ENCODE data around the gene ALG1. TPM values are rescaled to one million over a fixed set of nuclear protein-coding genes. Genes with fewer than 3 reads are reported as not detected.

The ALG1 gene
- total RNA-seq, 1 experiment from 2014 or later, result 36.2 TPM

DNA sequence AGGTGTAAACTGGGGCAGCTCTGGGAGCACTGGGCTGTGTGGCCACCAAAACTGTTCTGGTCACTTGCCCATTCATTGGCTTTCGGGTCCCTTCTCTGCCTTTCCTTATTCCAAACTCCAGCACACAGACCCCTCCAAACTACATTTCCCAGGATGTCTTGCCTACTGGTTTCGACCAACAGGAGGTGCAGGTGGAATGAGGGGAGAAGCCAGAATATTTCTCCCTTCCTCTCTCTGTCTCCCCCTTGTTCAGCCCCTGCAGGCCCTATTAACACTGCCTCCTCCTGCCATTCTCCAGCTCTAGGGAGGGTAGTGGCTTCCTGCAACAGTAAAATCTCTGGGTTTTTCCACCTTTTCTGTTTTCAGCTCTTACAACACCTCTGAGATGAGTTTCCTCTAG is 24.7 kb upstream of the ALG1 start:
- Histone ChIP-seq H3K27ac (ENCODE audit: insufficient read length, low read depth, low read length) (no peak overlapping the region), H3K79me2 (ENCODE audit: insufficient read depth, low read length) (no peaks in the 10 kb centered on the region), H3K14ac (ENCODE audit: insufficient read depth, low read length) (no peak overlapping the region), H2BK12ac (ENCODE audit: insufficient read length, low read depth, low read length) (no peak overlapping the region), H3K56ac (ENCODE audit: insufficient read length, low read depth, low read length) (no peak overlapping the region), H4K91ac (ENCODE audit: insufficient read length, low read depth, low read length) (no peak overlapping the region), H3T11ph (ENCODE audit: low read length) (no peak overlapping the region), H4K20me1 (ENCODE audit: control insufficient read depth, insufficient read depth, insufficient read length) (no peaks in the 10 kb centered on the region), H3K27me3 (ENCODE audit: insufficient read depth, low read length) (no peaks in the 10 kb centered on the region), H4K8ac (replicated peaks; ENCODE audit: insufficient read length, low read depth, low read length) (no peak overlapping the region), H4K5ac (ENCODE audit: insufficient read length, low read depth, low read length) (no peak overlapping the region), H3K23me2 (ENCODE audit: insufficient read length, low read depth, low read length, poor library complexity, severe bottlenecking) (no peaks in the 10 kb centered on the region), H2BK20ac (ENCODE audit: low read depth, low read length, poor library complexity, severe bottlenecking) (no peak overlapping the region), H3K18ac (ENCODE audit: insufficient read length, low read depth, low read length) (no peak overlapping the region), H2BK15ac (ENCODE audit: low read depth, low read length) (no peak overlapping the region), H3K4ac (ENCODE audit: low read depth, low read length) (no peak overlapping the region), H3K79me1 (ENCODE audit: insufficient read depth, low read depth, low read length, poor library complexity, severe bottlenecking) (no peaks in the 10 kb centered on the region), H3K4me2 (ENCODE audit: insufficient read depth, insufficient read length, low read length) (no peak overlapping the region), H2BK120ac (ENCODE audit: low read depth, low read length, poor library complexity, severe bottlenecking) (no peak overlapping the region), H2AK5ac (ENCODE audit: insufficient read length, low read length) (no peak overlapping the region), H3K4me1 (ENCODE audit: insufficient read depth, low read length) (no peaks in the 10 kb centered on the region), H2BK5ac (ENCODE audit: insufficient read length, low read length) (no peak overlapping the region), H3K23ac (ENCODE audit: insufficient read length, low read depth, low read length) (no peak overlapping the region), H3K9ac (ENCODE audit: extremely low read depth, insufficient read length, low read length) (no peak overlapping the region), H3K9me3 (ENCODE audit: control insufficient read depth, low read depth, low read length) (no peaks in the 10 kb centered on the region), H2AFZ (ENCODE audit: low read length) (no peak overlapping the region)
- TF ChIP-seq, protein P1, sequence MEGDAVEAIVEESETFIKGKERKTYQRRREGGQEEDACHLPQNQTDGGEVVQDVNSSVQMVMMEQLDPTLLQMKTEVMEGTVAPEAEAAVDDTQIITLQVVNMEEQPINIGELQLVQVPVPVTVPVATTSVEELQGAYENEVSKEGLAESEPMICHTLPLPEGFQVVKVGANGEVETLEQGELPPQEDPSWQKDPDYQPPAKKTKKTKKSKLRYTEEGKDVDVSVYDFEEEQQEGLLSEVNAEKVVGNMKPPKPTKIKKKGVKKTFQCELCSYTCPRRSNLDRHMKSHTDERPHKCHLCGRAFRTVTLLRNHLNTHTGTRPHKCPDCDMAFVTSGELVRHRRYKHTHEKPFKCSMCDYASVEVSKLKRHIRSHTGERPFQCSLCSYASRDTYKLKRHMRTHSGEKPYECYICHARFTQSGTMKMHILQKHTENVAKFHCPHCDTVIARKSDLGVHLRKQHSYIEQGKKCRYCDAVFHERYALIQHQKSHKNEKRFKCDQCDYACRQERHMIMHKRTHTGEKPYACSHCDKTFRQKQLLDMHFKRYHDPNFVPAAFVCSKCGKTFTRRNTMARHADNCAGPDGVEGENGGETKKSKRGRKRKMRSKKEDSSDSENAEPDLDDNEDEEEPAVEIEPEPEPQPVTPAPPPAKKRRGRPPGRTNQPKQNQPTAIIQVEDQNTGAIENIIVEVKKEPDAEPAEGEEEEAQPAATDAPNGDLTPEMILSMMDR (conservative IDR thresholded peaks at IDR 0.05), result no peak
- H3K4me1 Mint-ChIP-seq, result peaks cover 4 to 9% of the 10 kb centered on the region in 2 experiments; a peak in 3 of 4 replicates
- H3K4me3 Mint-ChIP-seq, result no peak overlapping the region
- no peaks in the 10 kb centered on the region for H3K9me3 Mint-ChIP-seq
- no CpG with 5 or more reads among the region's 2 CpGs for WGBS (ENCODE audit: extremely low coverage, insufficient read length, low lambda C conversion rate)
- no peaks in the 10 kb centered on the region for H3K27me3 Mint-ChIP-seq (ENCODE audit: low read depth)
- H3K36me3 Mint-ChIP-seq (ENCODE audit: insufficient read depth in 1 of 3, low read depth in 3 of 3), result no peaks in the 10 kb centered on the region
- no peak overlapping the region for H3K27ac Mint-ChIP-seq
- DNase-seq, result no peak
